GM12878 (cell line): ENCODE measurements around the gene LHFPL3. TPM values are rescaled to one million over a fixed set of nuclear protein-coding genes. Genes with fewer than 3 reads are reported as not detected.

Source experiments
- ATAC-seq: fragments of 200-7000 bp; cut with Tn5 transposase; 3 replicates; pipeline ENCODE4 v1.9.1; 2020; ENCODE audit warnings: mild to moderate bottlenecking, moderate library complexity
- BruUV-seq: library from RNA; stranded (reverse); fragments of 400-500 nt; replicated peaks from 2 replicates; lab custom pipeline; 2021; lab: Mats Ljungman, UMichigan
- CTCF ChIA-PET: fragments of 300-600 bp; sonication (Branson Sonifier 250); formaldehyde crosslinking; extraction: SDS; loops from one replicate; lab custom pipeline; 2021; ENCODE audit warnings: inconsistent platforms; lab: Yijun Ruan, JAX
- POLR2A ChIA-PET: fragments of 350-600 bp; formaldehyde crosslinking; extraction: SDS; loops from one replicate; lab custom pipeline; 2021; ENCODE audit warnings: inconsistent platforms; lab: Charles Lee
- RAD21 ChIA-PET: fragments of 300-600 bp; sonication (Branson Sonifier 250); formaldehyde crosslinking; loops from one replicate; lab custom pipeline; 2023; ENCODE audit warnings: antibody characterized with exemption; ENCODE audit not compliant: unreplicated experiment; lab: Charles Lee
- SMC1A ChIA-PET: fragments of 300-600 bp; sonication (Branson Sonifier 250); formaldehyde crosslinking; loops from one replicate; lab custom pipeline; 2023; ENCODE audit not compliant: unreplicated experiment, uncharacterized antibody; lab: Charles Lee
- DNase-seq: peaks from one replicate; pipeline ENCODE4 v3.0.0-alpha.2; 2011; ENCODE audit warnings: low read depth, low spot score
- FAIRE-seq: peaks from 3 replicates; lab custom pipeline; 2011; peaks lifted over from hg19 to GRCh38; lab: Jason Lieb, UNC
- H2AFZ ChIP-seq: 2 replicates; pipeline ENCODE4 v1.6.0; 2011; ENCODE audit warnings: low read depth, low read length, control low read depth; ENCODE audit not compliant: control insufficient read depth
- H3K27ac ChIP-seq: 2 replicates; pipeline ENCODE4 v1.5.1; 2011; ENCODE audit warnings: control low read depth; ENCODE audit not compliant: control insufficient read depth, insufficient read depth
- H3K27me3 ChIP-seq, 2 experiments: replicated peaks in 1 of 2; 2 replicates each; pipeline versions ENCODE4 v1.6.0 to v1.6.1; 2011; ENCODE audit warnings: low read length in 1 of 2; ENCODE audit not compliant: control insufficient read depth in 2 of 2, insufficient read depth in 2 of 2
- H3K36me3 ChIP-seq, 2 experiments: 2 replicates each; pipeline ENCODE4 v1.5.1; 2011; ENCODE audit warnings: low read length in 1 of 2; ENCODE audit not compliant: control insufficient read depth in 2 of 2, insufficient read depth in 2 of 2
- H3K4me1 ChIP-seq: 2 replicates; pipeline ENCODE4 v1.6.1; 2011; ENCODE audit warnings: mild to moderate bottlenecking, low read length, moderate library complexity, mixed read lengths; ENCODE audit not compliant: control insufficient read depth, insufficient read depth
- H3K4me2 ChIP-seq: 2 replicates; pipeline ENCODE4 v1.6.0; 2011; ENCODE audit warnings: control low read depth; ENCODE audit not compliant: control insufficient read depth, insufficient read depth
- H3K4me3 ChIP-seq: fragments of 200-600 bp; sonication (generic); 2 replicates; pipeline ENCODE4 v1.5.1; 2016
- H3K79me2 ChIP-seq: 2 replicates; pipeline ENCODE4 v1.6.0; 2011; ENCODE audit warnings: low read length; ENCODE audit not compliant: control insufficient read depth, insufficient read depth
- H3K9ac ChIP-seq: 2 replicates; pipeline ENCODE4 v1.8.0; 2011; ENCODE audit warnings: low read length, control low read depth, mixed read lengths; ENCODE audit not compliant: control insufficient read depth, insufficient read depth
- H3K9me3 ChIP-seq: replicated peaks from 3 replicates; pipeline ENCODE4 v1.5.1; 2011; ENCODE audit warnings: mild to moderate bottlenecking, low read length; ENCODE audit not compliant: control insufficient read depth, insufficient read depth
- H4K20me1 ChIP-seq: 2 replicates; pipeline ENCODE4 v1.6.0; 2011; ENCODE audit not compliant: control insufficient read depth, insufficient read depth
- ATF7 ChIP-seq: fragments of 450-650 bp; IDR thresholded peaks from 2 replicates; pipeline ENCODE4 v1.6.1; 2016; ENCODE audit warnings: low read depth, mild to moderate bottlenecking
- IRF5 ChIP-seq: fragments of 450-650 bp; IDR thresholded peaks from 2 replicates; pipeline ENCODE4 v1.6.1; 2017; ENCODE audit warnings: borderline replicate concordance
- MTA3 ChIP-seq: IDR thresholded peaks from 2 replicates; pipeline ENCODE4 v1.6.1; 2012; ENCODE audit warnings: low read length, inconsistent platforms, borderline replicate concordance
- POLR2AphosphoS2 ChIP-seq: IDR thresholded peaks from 2 replicates; pipeline ENCODE4 v1.6.1; 2011; ENCODE audit warnings: low read depth, mild to moderate bottlenecking, low read length, improper control_type of control experiment, moderate library complexity
- ZBTB40 ChIP-seq: fragments of 450-650 bp; IDR thresholded peaks from 2 replicates; pipeline ENCODE4 v1.6.1; 2016; ENCODE audit warnings: mild to moderate bottlenecking, moderate library complexity, borderline replicate concordance
- WGBS: methylation state at CpG from one replicate; pipeline ENCODE4 v1.1.6; 2016; ENCODE audit warnings: low lambda C conversion rate; ENCODE audit not compliant: insufficient replicate concordance, insufficient coverage; ENCODE audit errors: missing lambda C conversion rate; 5-methylcytosine and 5-hydroxymethylcytosine counted together
- in situ Hi-C: fragments of 300-500 bp; cut with MboI; formaldehyde crosslinking; loops from 9 replicates; pipeline ENCODE4 v1.14.3; 2018; ENCODE audit warnings: mixed read lengths
- intact Hi-C: fragments of 100-400 bp; cut with micrococcal nuclease; formaldehyde crosslinking; loops from one replicate; pipeline ENCODE4 v1.14.2; 2022; ENCODE audit not compliant: unreplicated experiment
- polyA plus RNA-seq, 11 experiments: library from polyadenylated mRNA; depleted of rRNA in 4 of 11; unstranded in 6 of 11; stranded (reverse) in 5 of 11; fragments of >200 nt; fragmentation: Nextera tagmentation in 4 of 11; fragmentation: Illumina TruSeq in 1 of 11; extraction: Ambion mirVana in 4 of 11; extraction: Trizol in 1 of 11; gene quantifications; 1 replicate in 1 of 11; 2 replicates in 10 of 11; pipeline versions ENCODE4 v1.2.1 to v1.2.3, GENCODE V29; 2011 to 2016; ENCODE audit warnings: inconsistent platforms in 2 of 11, missing spikeins in 2 of 11, low read depth in 1 of 11
- total RNA-seq, 4 experiments: library from RNA; depleted of rRNA in 3 of 4; stranded (reverse); fragments of >200 nt in 3 of 4; fragmentation: Illumina TruSeq in 1 of 4; extraction: Trizol in 1 of 4; gene quantifications; 2 replicates each; pipeline versions ENCODE4 v1.2.1 to v1.2.3, GENCODE V29; 2013 to 2021

The LHFPL3 gene
- total and polyA plus RNA-seq, 10 of the 15 experiments (the other 5 are each of a cell fraction or from before 2014, with no cell fraction given), result 0.09 TPM; not detected in 9

- TF ChIP-seq ZBTB40 (no peak), ATF7 (no peak)
These were observed 115.6 kb downstream of the LHFPL3 start (continued) for GRCh38 chr7:104444017-104444416.

GRCh38 chr7:104445393-104445792 lies 117.0 kb downstream of the LHFPL3 start:
- Histone ChIP-seq H3K9ac (no peak overlapping the region), H3K27ac (no peak overlapping the region), H3K9me3 (no peaks in the 10 kb centered on the region), H3K4me3 (no peak overlapping the region), H3K79me2 (no peaks in the 10 kb centered on the region), H3K36me3 (no peaks in the 10 kb centered on the region), H4K20me1 (no peaks in the 10 kb centered on the region), H3K4me2 (no peak overlapping the region), H3K4me1 (no peaks in the 10 kb centered on the region)
- in situ Hi-C loops (no loop called here), intact Hi-C loops (no loop called here)
- ChIA-PET SMC1A (no interaction called here), RAD21 (no interaction called here), CTCF (no interaction called here)
- WGBS, result 76% methylated on average over 1 of the region's 1 CpG
- no peak for ATAC-seq
- BruUV-seq, result no TSS peak
- DNase-seq, result no peak
- FAIRE-seq, result no peak
- TF ChIP-seq IRF5 (no peak), POLR2AphosphoS2 (no peak), MTA3 (no peak)
- TF ChIP-seq, all 136 proteins: peak for 0
- Histone ChIP-seq H2AFZ (no peak overlapping the region), H3K27me3 (no peaks in the 10 kb centered on the region)
- POLR2A ChIA-PET, result no interaction called here
